NB4 (cell line): ENCODE measurements around the gene PSMD2.

Experiments
- DNase-seq: peaks from one replicate; pipeline ENCODE4 v3.0.0; 2010; ENCODE audit warnings: low read depth
- H3K4me3 ChIP-seq: one replicate; pipeline ENCODE4 v1.5.1; 2011; ENCODE audit warnings: mild to moderate bottlenecking, low read depth, low read length, moderate library complexity
- MAX ChIP-seq: IDR thresholded peaks from 2 replicates; pipeline ENCODE4 v1.6.1; 2011; ENCODE audit warnings: low read depth, low read length
- MYC ChIP-seq: IDR thresholded peaks from 2 replicates; pipeline ENCODE4 v1.6.1; 2011; ENCODE audit warnings: low read depth, low read length
- POLR2A ChIP-seq: IDR thresholded peaks from 2 replicates; pipeline ENCODE4 v1.6.1; 2011; ENCODE audit warnings: mild to moderate bottlenecking; ENCODE audit not compliant: insufficient read length; ENCODE audit errors: extremely low read depth
- TF ChIP-seq, protein P1 (sequence below): IDR thresholded peaks from one replicate; pipeline ENCODE4 v1.5.1; 2012; ENCODE audit warnings: low read depth, low read length

Gene PSMD2

DNA sequence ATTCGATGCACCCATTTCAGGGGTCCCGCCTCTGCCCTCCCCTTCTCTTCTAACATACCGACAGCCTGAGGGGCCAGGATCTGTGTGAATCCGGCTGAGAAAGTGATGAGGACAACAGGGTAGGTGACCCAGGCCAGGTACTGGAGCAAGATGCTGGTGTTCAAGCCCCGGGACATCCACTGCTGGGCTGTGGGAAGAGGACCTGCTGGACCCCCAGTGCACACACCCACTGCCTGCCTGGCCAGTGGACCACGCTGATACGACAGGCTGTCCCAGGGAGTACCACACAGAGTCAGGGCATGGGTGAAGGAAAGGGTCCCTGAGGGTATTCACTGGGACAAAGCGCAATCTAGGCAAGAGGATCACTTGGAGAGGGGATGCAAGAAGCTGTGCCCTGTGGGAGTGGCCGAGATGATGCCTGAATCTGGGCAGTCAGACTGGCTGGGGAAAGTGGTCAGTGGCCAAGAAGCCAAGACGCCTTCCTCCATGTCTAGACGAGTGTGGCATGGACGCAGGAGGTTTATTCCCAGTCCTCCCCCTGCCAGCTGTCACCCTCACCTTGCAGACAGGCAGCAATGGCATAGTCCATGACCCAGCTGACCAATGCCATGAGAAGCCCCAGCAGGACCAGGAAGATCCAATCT, 59.2 kb downstream of the PSMD2 start:
- no peak overlapping the region for H3K4me3 ChIP-seq
- TF ChIP-seq, protein P1, sequence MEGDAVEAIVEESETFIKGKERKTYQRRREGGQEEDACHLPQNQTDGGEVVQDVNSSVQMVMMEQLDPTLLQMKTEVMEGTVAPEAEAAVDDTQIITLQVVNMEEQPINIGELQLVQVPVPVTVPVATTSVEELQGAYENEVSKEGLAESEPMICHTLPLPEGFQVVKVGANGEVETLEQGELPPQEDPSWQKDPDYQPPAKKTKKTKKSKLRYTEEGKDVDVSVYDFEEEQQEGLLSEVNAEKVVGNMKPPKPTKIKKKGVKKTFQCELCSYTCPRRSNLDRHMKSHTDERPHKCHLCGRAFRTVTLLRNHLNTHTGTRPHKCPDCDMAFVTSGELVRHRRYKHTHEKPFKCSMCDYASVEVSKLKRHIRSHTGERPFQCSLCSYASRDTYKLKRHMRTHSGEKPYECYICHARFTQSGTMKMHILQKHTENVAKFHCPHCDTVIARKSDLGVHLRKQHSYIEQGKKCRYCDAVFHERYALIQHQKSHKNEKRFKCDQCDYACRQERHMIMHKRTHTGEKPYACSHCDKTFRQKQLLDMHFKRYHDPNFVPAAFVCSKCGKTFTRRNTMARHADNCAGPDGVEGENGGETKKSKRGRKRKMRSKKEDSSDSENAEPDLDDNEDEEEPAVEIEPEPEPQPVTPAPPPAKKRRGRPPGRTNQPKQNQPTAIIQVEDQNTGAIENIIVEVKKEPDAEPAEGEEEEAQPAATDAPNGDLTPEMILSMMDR: no peak
- TF ChIP-seq MYC: no peak
- TF ChIP-seq POLR2A: no peak
- TF ChIP-seq MAX: no peak
- DNase-seq: no peak
